ENCODE data around the gene WDR76. TPM values are rescaled to one million over a fixed set of nuclear protein-coding genes. Genes with fewer than 3 reads are reported as not detected.
"Not testable (repeated sequence)": the region's sequence is repeated elsewhere in the genome, so short reads cannot be mapped to it uniquely, and the experiment has no call there.

WDR76 gene
- 10 to 100 TPM in 5 of 12 donors, 1 to 10 TPM in 6, not detected in 1; 5.8 to 21.5 (median 9.1) TPM for polyA plus RNA-seq (ENCODE audit: insufficient read length in 12 of 12)
- long read RNA-seq, donor 1, partial matches to known transcripts, result 0 of 1 reads
- long read RNA-seq, donor 1, other reads (novel, unspliced or antisense), result 0 of 1 reads
- long read RNA-seq, donor 2, result 0 reads
- long read RNA-seq, donor 3, partial matches to known transcripts, result 6 of 6 reads
- long read RNA-seq, donor 3, other reads (novel, unspliced or antisense), result 0 of 6 reads
- long read RNA-seq, donor 4, partial matches to known transcripts, result 0 of 1 reads
- long read RNA-seq, donor 4, other reads (novel, unspliced or antisense), result 0 of 1 reads
- long read RNA-seq, donor 5, partial matches to known transcripts, result 24 of 26 reads
- long read RNA-seq, donor 5, other reads (novel, unspliced or antisense), result 0 of 26 reads
- long read RNA-seq, donor 6, result 0 reads
- long read RNA-seq, donor 7, result 0 reads
- long read RNA-seq, donor 8, partial matches to known transcripts, result 18 of 19 reads
- long read RNA-seq, donor 8, other reads (novel, unspliced or antisense), result 0 of 19 reads
- long read RNA-seq, donor 9, partial matches to known transcripts, result 15 of 15 reads
- long read RNA-seq, donor 9, other reads (novel, unspliced or antisense), result 0 of 15 reads
- long read RNA-seq, donor 10, partial matches to known transcripts, result 7 of 7 reads
- long read RNA-seq, donor 10, other reads (novel, unspliced or antisense), result 0 of 7 reads
- long read RNA-seq, donor 11, result 0 reads

DNA sequence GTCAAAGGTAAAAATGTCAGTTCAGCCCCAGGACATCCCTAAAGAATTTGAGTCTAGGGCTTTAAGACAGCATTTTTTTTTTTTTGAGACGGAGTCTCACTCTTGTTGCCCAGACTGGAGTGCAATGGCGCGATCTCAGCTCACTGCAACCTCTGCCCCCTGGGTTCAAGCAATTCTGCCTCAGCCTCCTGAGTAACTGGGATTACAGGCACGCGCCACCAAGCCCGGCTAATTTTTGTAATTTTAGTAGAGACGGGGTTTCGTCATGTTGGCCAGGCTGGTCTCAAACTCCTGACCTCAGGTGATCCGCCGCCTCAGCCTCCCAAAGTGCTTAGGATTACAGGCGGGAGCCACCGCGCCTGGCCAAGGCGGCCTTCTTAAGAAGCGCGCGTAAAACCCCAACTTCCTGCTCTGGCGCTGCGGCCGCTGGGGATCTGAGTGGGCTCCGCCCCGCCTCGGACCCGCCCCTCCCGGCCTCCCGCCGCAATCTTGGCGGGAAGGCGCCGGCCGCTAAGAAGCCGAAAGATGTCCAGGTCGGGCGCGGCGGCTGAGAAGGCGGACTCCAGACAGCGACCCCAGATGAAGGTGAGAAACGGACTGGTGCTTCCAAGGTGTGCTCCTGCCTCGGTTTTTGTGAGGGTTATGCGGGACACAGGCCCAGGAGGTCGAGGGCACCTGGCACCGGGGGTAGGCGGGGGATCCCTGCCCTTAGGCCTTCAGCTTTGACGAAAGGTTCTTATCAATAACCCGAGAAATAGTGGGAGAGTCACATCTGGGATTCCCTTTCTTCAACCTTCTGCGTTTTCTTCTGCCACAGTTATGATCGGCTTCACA is at the start of gene WDR76:
Gene WDR76, plus strand, starts transcription at position 495 of the 834 bp plus-strand sequence. Its CDS starts 31 bp downstream, at position 526.
- peak; percentile 78 for DNase-seq

DNA sequence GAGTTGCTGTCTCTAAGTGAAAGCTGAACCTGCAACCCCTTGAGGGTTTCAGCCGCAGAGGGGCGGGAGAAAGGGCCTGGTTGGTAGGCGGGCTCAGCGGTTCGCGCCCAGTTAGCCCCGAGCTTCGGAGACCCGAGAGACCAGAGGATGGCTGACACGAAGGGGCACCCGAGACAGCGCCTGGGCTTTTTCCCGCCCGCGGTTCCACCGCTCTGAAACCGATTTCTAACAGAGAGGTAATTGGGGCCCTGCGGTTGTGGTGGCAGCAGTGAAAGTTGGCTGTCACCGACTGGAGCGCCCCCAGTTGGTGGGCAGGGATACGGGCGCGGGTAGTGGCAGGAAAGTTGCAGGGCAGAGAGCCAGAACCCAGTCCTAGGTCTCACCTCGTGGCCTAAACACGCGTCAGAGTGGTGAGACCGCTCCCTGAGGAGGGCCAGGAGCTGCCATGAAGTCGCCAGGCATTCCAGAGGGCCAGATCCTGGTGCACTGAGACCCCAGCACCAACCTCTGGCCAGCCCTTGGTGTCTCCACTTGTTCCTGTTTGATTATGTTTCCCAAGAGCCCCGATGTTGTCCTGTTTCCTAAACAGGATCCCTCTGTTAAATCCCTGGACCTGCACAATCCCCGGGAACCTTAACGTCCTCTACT is 49.4 kb upstream of the WDR76 start:
- peak; percentile 79 for DNase-seq

DNA sequence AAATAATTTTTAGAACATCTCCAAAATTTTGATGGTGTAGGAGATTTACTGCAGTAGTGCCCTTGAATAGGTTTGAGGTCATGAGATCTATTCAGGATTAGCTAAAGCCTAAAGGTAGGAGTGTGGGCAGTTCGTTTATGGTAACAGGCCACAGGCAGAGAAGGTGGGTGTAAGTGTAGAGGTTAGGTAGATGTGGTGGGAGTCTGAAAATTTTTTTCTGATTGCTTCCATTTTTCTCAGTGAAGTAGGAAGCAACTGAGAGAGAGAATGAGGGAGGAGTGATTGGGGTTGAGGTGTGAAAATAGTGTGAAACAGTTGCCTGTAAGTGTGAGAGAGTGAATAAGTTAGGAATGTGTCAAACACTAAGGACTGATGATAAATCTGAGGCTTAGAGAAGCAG is 47.8 kb upstream of the WDR76 start:
- DNase-seq, result no peak

DNA sequence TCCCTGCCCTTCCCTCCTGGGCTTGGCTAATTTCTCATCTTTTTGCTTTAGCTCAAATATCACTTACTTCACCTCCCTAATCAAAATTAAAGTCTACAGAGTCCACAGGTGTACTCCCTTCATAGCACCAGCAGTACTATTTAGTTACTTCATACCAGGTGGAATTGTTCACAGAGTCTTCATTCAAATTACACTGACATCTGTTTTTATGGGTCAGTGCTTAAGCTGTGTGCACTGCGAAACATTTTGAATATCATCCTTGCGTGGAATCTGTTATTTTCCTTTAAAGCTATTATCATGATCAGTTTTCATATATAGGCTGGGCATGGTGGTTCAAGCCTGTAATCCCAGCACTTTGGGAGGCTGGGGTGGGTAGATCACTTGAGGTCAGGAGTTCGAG is 37.4 kb upstream of the WDR76 start:
- no peak for DNase-seq

DNA sequence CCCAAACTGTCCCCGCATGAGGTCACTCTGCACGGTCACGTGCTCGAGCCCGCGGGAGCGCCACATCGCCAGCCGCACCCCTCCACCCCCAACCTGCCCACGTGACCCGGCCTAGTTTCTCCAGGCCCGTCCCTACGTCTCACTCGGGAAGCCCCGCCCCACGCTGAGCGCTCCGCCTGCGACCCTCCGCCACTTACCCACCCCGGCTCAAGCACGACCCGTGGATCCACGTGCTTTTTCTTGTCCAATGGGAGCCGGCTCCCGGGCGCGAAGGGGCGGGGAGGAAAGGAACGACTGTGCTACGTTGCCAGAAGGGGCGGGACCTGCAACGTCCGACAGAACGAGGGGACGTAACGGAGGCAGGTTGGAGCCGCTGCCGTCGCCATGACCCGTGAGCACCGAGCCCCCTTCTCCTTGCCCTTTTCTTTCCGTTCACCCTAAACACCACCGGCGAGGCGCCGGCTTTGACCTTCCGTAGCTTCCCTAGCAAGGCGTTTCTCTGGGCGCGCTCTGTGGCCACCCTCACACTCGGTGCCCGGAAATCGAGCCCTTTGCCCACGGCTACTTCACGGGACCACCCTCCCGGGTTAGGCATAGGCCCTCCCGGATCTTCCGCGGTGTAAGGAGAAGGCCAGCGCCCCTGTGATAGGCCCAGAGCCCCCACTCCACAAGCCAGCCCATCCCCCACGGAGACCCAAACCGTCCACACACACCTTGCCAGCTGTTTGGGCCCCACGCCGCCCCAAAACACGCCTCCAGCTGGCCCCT is 34.6 kb upstream of the WDR76 start, which contains the start of gene SERF2:
Gene SERF2, plus strand, starts transcription at position 328 of the 768 bp plus-strand sequence. Its CDS starts 57 bp downstream, at position 385.
- DNase-seq, result peak; percentile 100

DNA sequence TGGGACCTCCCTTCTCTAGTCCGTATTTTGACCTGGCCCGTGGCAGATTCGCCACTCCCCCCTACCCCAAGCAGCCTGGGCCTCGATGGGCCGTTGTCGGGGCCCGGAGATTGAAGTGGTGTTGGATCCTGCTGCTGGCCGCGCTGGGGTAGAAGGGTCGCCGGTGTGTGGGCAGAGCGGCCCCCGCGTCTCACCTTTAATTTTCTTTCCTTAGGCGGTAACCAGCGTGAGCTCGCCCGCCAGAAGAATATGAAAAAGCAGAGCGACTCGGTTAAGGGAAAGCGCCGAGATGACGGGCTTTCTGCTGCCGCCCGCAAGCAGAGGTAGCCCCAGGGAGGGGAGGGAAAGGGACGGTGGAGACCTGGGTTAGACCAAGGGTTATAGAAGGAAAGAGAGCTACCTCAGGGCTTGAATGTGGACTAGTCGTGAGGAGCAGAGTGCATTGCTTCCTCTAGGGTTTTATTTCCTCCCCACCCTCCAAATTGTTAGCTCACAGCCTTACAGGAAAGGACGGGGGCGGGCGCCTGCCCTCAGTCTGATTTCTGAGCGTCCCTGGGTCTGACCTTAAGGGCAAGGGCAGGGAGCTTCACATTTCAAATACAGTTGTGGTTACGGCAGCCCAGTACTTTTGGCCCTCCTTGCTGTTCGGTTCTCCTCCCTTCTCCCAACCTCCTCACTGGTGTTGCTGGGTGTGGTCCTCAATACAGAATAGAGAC is 33.9 kb upstream of the WDR76 start:
- peak; percentile 38 for DNase-seq

DNA sequence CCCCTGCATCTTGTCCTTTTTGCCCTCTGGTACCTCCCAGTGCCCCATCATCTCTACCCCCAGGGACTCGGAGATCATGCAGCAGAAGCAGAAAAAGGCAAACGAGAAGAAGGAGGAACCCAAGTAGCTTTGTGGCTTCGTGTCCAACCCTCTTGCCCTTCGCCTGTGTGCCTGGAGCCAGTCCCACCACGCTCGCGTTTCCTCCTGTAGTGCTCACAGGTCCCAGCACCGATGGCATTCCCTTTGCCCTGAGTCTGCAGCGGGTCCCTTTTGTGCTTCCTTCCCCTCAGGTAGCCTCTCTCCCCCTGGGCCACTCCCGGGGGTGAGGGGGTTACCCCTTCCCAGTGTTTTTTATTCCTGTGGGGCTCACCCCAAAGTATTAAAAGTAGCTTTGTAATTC is 33.2 kb upstream of the WDR76 start:
- DNase-seq, result no peak

DNA sequence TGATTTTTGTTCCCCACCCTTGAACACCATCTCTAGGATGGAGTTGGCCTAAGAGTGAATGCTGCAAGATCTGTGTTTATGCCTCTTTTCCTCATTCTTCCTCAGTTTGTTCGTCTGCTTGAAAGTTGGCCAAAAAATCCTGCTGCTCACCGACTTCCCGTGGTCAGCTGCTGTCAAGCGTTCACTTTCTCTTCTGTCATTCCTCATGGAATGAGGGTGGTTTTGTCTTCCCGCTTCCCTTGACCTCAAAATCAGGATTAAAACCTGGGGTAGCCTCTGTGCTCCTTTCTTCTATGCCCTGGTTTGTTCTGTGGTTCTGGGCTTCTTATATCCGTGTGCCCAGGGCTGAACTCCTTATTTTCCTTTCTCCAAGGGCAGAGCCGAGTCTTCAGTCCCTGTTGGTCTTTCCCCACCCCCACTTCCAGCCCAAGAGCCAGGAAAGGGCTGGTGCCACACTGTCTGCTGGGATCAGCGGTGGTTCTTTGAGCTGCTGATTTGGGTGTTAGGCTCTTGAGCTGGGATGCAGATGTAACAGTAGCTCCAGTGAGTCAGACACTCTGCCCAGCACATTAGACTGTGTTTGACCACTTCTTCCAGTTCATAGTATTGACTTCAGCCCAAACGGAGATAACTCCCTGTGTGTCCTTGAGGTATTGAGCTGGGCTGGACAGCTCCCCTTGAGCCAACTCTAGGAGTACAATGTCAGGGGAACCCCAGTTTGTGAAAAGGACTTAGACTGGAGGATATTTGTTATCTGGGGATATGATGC is 32.3 kb upstream of the WDR76 start:
- no peak for DNase-seq

DNA sequence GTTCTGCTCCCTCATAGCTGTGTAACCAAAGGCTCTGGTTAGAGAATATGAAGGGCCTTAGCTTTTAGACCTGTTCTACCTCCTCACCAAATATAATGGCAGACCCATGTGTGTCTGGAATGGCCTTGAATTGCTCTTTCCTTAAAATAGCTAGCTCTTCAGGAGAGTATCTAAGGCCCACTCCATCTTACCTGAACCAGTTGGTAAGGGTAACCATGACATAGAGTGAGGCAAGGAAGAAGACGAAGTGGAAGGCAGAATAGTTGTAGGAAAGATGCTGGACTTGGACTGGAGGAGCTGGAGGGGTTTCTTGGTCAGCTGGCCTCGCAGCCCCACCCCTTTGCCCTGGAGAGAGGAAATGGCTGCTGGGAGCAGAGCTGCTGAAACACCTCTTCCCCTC is 31.6 kb upstream of the WDR76 start:
- DNase-seq, result no peak

DNA sequence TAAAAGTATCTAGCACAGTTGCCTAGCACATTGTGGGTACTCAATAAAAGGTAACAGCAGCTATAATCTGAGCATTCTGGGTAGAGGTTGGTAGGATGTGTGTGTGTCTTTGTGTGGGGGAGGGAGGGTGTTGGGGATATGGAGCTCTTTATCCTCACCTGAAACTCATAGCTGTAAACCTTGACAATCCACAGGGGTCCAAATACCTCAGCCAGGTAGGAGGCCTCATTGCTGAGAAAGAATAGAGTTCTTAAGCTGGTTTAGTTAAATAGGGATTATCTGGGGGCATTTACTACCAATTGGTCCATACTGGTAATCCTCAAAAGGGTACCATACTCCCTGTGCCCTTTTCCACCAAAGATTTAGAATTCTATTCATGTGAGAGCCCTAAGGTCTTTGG is 30.8 kb upstream of the WDR76 start:
- no peak for DNase-seq

DNA sequence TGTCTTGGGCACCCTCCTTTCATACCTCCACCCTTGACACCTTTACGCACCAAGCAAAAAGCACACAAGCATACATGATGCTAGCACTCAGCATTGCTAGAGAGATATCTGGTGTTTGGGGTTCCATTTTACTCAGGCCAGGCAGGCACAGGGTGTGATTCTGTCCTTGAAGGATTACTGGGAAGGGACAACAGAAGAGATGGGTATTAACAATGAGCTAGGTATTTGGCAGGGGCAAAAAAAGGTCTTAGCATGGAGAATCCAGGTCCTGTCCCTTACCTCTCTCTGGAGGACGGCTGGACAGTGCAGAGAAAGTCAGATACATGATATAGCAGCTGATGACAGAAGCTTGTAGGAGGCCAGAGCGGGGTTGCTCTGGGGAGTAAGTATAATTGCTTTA is 30.2 kb upstream of the WDR76 start:
- DNase-seq, result no peak

DNA sequence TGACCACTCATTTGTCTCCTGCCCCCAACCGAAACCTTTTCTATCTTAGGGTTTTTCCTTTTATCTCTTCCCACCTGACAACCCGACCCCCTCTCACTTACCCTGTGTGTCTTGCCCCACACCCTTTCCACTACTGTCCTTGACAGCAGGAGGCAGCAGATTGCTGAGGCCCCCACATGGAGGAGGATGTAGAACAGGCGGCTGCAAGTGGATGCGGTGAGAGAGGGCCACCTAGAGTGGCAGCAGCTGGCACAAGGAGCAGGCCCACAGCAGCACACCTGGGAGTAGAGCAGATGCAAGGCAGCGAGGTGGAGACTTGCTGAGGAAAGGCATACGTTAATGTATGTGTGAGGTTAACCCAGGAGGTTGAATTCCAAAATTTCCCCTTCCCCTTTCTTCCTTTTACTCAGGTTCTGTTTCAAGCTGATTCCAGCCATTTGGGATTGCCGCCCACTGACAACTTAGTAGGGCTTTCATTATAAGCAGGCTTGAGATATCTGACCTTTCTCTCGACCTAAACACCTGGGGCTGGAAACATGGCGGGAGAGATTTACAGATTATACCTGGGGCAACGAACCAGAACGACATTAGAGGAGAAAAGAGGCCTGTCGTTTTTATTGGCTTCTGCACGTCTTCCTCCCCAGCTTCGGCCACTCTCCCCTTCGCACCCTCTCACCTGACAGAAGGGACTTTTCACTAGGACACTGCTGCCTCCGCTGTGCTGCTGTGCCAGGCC is 27.4 kb upstream of the WDR76 start:
- no peak for DNase-seq

DNA sequence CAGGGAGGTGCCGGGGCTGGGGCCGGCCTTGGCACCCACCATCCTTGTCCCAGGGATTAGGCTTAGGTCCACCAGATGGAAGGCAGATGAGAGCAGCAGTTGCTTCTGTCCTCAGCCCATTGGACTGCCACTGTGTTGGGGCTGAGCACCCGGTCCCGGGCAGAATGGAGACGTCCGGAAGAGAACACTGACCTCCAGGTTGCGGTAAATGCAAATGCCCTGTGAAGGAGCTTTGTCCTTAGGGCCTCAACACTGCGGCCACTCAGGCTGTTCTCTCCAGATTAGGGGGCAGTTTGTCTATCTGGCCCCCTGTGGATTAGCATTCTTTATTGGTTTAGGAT is 26.9 kb upstream of the WDR76 start, which contains the start of gene SERINC4:
Gene SERINC4, minus strand, starts transcription at position 276 of the 341 bp plus-strand sequence. Its CDS starts 234 bp downstream, at position 42.
- no peak for DNase-seq

DNA sequence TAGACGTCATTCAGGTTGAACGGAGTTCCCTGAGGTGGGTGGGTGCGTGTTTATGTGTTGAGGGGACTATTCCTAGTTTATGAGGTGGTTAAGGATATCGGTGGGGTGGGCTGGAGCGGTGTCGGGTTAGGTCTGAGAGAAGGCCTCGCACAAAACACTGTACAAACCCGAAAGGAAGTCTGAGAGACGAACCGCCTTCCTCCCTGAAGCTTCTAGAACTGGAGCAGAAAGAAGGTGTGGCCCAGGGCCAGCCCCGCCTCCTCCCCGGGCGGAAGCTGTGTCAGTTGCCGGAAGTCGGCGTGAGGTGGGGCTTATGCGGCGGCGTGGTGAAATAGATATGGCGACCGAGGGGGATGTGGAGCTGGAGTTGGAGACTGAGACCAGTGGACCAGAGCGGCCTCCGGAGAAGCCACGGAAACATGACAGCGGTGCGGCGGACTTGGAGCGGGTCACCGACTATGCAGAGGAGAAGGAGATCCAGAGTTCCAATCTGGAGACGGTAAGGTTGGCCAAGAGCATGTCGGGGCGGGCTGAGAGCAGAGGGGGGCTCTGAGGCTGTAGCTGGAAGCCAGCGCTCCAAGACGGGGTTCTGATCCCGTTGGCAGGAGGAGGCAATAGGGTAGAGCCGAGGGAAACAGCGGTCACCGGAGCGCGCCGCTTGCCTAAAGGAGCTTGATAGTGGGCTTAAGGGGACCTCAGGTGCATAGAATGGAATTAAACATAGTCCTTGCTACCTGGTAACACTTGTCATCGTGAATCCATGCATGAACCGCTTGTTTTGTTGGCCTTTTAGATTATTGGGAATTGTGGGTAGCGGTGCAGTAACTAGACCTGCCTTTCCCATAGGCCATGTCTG is 26.3 kb upstream of the WDR76 start, which contains the start of gene HYPK:
Gene HYPK, plus strand, starts transcription at position 314 of the 856 bp plus-strand sequence. Its CDS starts 24 bp downstream, at position 338.
- peak; percentile 96 for DNase-seq

DNA sequence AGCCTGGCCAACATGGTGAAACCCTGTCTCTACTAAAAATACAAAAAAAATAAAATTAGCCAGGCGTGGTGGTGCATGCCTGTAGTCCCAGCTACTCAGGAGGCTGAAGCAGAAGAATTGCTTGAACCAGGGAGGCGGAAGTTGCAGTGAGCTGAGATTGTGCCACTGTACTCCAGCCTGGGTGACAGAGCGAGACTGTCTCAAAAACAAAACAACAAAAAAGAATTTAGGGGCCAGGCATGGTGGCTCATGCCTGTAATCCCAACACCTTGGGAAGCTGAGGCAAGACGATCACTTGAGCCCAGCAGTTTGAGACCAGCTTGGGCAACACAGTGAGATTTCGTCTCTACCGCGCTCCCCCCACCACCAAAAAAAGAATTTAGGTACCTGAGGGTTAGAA is 24.1 kb upstream of the WDR76 start:
- DNase-seq, result not testable (repeated sequence)

DNA sequence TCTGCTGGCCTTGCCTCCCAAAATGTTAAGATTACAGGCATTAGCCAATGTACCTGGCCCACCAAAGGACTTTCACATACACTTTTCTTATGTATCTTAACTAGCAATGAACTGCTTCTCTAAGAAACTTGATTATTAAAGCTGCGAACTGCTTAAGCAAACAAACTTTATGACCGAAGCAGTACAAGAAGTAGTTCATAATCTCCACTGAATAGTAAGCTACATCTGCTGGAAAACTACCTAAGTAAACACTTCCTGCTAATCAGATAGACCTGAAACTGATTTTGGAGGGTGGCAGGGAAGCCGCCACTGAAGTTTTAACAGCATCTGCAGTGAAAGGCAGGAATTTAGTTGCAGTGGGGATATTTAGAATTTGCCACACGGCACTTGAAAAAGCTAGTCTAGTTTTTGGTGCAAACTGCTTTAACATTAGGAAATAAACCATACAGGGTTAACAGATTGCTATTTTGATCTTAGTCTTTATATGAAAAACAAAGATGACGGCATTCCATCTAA is 18.3 kb upstream of the WDR76 start:
- no peak for DNase-seq
